SK-N-SH treated with all-trans-retinoic acid at 6 μM for 48 hours (cell line): ENCODE measurements around the gene CPAMD8.

Source experiments
- CREB5 ChIP-seq: fragments of 250-450 bp; sonication (Bioruptor Pico); IDR thresholded peaks from 2 replicates; pipeline ENCODE4 v1.5.1; 2020; ENCODE audit warnings: low read depth, mild to moderate bottlenecking, moderate library complexity
- CSDC2 ChIP-seq: fragments of 250-450 bp; sonication (Bioruptor Pico); IDR thresholded peaks from 2 replicates; pipeline ENCODE4 v1.5.0; 2020; ENCODE audit warnings: mild to moderate bottlenecking, moderate library complexity
- ESRRG ChIP-seq: fragments of 250-450 bp; sonication (Bioruptor Pico); IDR thresholded peaks from 2 replicates; pipeline ENCODE4 v1.6.1; 2021; ENCODE audit warnings: mild to moderate bottlenecking
- GLIS3 ChIP-seq: fragments of 250-450 bp; sonication (Bioruptor Pico); IDR thresholded peaks from 2 replicates; pipeline ENCODE4 v1.5.0; 2020; ENCODE audit warnings: mild to moderate bottlenecking, moderate library complexity
- ISL1 ChIP-seq: fragments of 250-450 bp; sonication (Bioruptor Pico); IDR thresholded peaks from 2 replicates; pipeline ENCODE4 v2.1.2; 2022; ENCODE audit warnings: mild to moderate bottlenecking, moderate library complexity
- PATZ1 ChIP-seq: fragments of 250-450 bp; sonication (Bioruptor Pico); IDR thresholded peaks from 2 replicates; pipeline ENCODE4 v1.8.0; 2020; ENCODE audit warnings: mild to moderate bottlenecking, moderate library complexity, borderline replicate concordance
- POU6F1 ChIP-seq: fragments of 250-450 bp; sonication (Bioruptor Pico); IDR thresholded peaks from 2 replicates; pipeline ENCODE4 v1.8.0; 2021; ENCODE audit warnings: low read depth, mild to moderate bottlenecking, moderate library complexity, borderline replicate concordance
- RARB ChIP-seq: fragments of 250-450 bp; sonication (Bioruptor Pico); IDR thresholded peaks from 2 replicates; pipeline ENCODE4 v1.8.0; 2021; ENCODE audit warnings: mild to moderate bottlenecking, moderate library complexity
- SNAI2 ChIP-seq: fragments of 250-450 bp; sonication (Bioruptor Pico); IDR thresholded peaks from 2 replicates; pipeline ENCODE4 v1.5.0; 2020; ENCODE audit warnings: mild to moderate bottlenecking, moderate library complexity
- TOX ChIP-seq: fragments of 250-450 bp; sonication (Bioruptor Pico); IDR thresholded peaks from 2 replicates; pipeline ENCODE4 v1.8.0; 2021; ENCODE audit warnings: mild to moderate bottlenecking, moderate library complexity, borderline replicate concordance

- TF ChIP-seq POU6F1 (CRISPR knock-in tag) = no peak
- TF ChIP-seq PATZ1 = no peak
- no peak for TF ChIP-seq ISL1 (CRISPR knock-in tag)
- TF ChIP-seq RARB (CRISPR knock-in tag) = no peak
- no peak for TF ChIP-seq SNAI2 (CRISPR knock-in tag)
- TF ChIP-seq ESRRG (CRISPR knock-in tag) = no peak
- no peak for TF ChIP-seq GLIS3 (CRISPR knock-in tag)
- no peak for TF ChIP-seq TOX (CRISPR knock-in tag)
- no peak for TF ChIP-seq CSDC2 (CRISPR knock-in tag)
- no peak for TF ChIP-seq CREB5 (CRISPR knock-in tag)
Observed at GRCh38 chr19:17021328-17021727, 5.3 kb downstream of the CPAMD8 start.
